Measurements from ENCODE around the gene CROCC2.

CROCC2 gene

DNA sequence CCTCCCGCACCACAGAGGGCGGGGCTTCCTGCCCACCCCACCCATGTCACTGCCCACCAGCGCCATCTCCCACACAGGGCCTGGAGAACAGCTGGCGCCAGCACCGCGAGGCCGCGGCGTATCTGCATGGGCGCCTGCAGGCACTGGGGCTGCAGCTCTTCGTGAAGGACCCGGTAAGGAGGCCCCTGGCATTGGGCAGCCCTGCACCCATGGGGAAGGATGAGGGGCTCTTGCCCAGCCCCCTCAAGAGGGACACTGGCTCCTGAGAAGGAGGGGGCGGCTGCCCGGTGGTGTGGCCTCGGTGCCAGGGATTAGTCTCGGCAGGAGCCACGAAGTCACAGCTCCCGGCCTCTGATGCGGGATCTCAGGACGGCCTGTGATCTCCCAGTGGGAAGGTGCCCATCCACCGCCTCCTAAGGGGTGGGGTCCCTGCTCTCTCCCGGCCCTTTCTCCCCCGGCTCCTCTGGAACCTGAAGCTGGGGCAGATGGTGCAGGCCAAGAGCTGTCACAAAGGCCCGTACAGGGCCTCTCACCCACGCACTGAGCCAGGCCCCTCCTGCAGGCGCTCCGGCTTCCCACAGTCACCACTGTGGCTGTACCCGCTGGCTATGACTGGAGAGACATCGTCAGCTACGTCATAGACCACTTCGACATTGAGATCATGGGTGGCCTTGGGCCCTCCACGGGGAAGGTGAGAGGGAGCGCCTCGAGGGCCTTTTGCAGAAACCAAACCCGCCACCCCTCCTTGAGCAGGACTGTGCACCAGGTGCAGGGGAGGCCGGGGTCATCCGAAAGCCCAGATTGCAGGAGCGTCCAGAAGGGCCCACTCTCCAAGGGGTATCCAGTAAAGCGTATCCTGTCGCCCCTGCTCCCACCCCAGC is 28.4 kb upstream of the CROCC2 start:
- H3K27ac ChIP-seq = no peak overlapping the region
- TF ChIP-seq CTCF (conservative IDR thresholded peaks at IDR 0.05) = no peak

DNA sequence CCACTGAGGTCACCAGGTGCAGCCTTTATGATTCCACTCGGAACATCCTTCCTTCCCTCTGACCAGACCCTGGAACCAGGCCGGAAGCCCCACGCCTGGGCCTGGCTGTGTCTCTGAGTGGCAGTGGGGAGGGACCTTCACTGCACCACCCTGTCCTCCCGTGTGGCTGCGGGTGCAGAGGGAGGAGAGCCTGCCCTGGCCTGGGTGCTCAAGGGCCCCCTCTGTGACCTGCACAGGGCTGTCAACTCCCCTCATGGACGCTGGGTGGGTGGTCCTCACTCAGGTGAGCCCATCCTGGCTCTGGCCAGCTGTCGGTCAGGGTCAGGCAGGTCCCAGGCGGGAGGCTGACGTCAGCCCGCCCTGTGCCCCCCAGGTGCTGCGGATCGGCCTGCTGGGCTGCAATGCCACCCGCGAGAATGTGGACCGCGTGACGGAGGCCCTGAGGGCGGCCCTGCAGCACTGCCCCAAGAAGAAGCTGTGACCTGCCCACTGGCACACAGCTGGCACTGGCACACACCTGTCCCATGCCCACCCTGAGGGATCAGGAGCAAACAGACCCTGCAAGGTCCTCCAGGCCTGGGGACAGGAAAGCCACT is 27.7 kb upstream of the CROCC2 start:
- H3K27ac ChIP-seq = no peak overlapping the region
- TF ChIP-seq CTCF (conservative IDR thresholded peaks at IDR 0.05) = no peak

DNA sequence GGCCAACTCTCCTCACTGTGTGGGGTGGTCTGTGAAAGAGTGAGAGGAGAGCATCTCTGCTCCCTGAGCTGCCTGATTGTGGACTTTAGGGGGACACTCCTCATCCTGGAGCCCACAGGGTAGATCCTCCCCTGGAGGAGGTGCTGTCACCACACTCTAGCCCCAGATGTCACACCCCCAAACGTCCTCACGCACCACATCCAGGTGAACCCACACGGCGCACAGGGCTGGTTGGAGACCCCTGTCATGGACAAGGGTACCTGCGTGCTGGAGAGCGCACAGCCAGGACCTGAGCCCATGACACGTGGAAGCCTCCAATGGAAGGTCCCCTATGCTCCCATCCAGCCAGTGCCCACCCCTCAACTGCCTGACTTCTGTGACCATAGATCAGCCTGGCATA is 27.0 kb upstream of the CROCC2 start:
- H3K27ac ChIP-seq = no peak overlapping the region
- TF ChIP-seq CTCF (conservative IDR thresholded peaks at IDR 0.05) = no peak

GRCh38 chr2:240881913-240882312 is 24.2 kb upstream of the CROCC2 start:
- H3K27ac ChIP-seq = no peak overlapping the region
- no peak for TF ChIP-seq CTCF (conservative IDR thresholded peaks at IDR 0.05)

- H3K27ac ChIP-seq = no peak overlapping the region
- no peak for TF ChIP-seq CTCF (conservative IDR thresholded peaks at IDR 0.05)
Measured at GRCh38 chr2:240884221-240884620, 21.9 kb upstream of the CROCC2 start.

DNA sequence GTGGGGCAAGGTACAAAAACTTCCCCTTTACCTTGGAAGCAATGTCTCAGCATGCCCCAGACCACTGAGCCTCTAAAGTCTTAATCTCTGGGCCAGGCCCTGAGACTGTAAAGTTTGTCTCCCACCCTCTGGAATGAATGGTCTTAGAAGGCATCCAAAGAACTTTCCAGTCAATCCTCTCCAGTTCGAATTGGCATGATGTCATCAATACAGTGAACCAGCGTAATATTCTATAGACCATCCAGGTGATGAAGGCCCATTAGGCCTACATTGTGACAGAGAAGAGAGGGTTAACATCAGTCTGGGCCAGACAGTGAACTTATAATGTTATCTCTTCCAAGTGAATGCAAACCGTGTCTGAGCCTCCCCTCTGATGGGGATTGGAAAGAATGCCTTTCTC is 21.4 kb upstream of the CROCC2 start:
- no peak for TF ChIP-seq CTCF (conservative IDR thresholded peaks at IDR 0.05)
- H3K27ac ChIP-seq = no peak overlapping the region

DNA sequence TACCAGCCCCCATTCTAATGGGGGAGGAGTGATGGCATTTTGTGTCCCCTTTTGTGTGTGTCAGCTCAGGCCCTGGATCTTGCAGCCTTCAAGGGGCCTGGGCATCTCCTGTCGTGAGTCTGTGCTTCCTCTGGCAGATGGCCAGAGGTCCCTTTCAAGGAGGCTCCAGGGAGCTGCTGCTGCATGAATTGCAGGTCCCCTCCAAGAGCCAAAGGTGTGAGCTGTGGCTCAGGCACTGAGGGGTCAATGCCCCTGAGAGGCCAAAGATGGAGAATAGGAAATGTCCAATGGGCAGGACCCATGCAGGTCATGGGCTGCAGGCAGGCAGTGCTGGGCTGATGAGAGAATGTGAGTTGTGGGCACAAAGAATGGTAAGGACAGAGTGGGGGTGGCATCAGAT is 20.6 kb upstream of the CROCC2 start:
- no peak for TF ChIP-seq CTCF (conservative IDR thresholded peaks at IDR 0.05)
- H3K27ac ChIP-seq = no peak overlapping the region
